GM12878 (cell line): ENCODE results near the gene TNS4. TPM values are rescaled to one million over a fixed set of nuclear protein-coding genes. Genes with fewer than 3 reads are reported as not detected.

Experiments used
- ATAC-seq: fragments of 200-7000 bp; cut with Tn5 transposase; 3 replicates; pipeline ENCODE4 v1.9.1; 2020; ENCODE audit warnings: mild to moderate bottlenecking, moderate library complexity
- BruUV-seq: library from RNA; stranded (reverse); fragments of 400-500 nt; replicated peaks from 2 replicates; lab custom pipeline; 2021; lab: Mats Ljungman, UMichigan
- CTCF ChIA-PET: fragments of 300-600 bp; sonication (Branson Sonifier 250); formaldehyde crosslinking; extraction: SDS; loops from one replicate; lab custom pipeline; 2021; ENCODE audit warnings: inconsistent platforms; lab: Yijun Ruan, JAX
- POLR2A ChIA-PET: fragments of 350-600 bp; formaldehyde crosslinking; extraction: SDS; loops from one replicate; lab custom pipeline; 2021; ENCODE audit warnings: inconsistent platforms; lab: Charles Lee
- RAD21 ChIA-PET: fragments of 300-600 bp; sonication (Branson Sonifier 250); formaldehyde crosslinking; loops from one replicate; lab custom pipeline; 2023; ENCODE audit warnings: antibody characterized with exemption; ENCODE audit not compliant: unreplicated experiment; lab: Charles Lee
- SMC1A ChIA-PET: fragments of 300-600 bp; sonication (Branson Sonifier 250); formaldehyde crosslinking; loops from one replicate; lab custom pipeline; 2023; ENCODE audit not compliant: unreplicated experiment, uncharacterized antibody; lab: Charles Lee
- DNase-seq: peaks from one replicate; pipeline ENCODE4 v3.0.0-alpha.2; 2011; ENCODE audit warnings: low read depth, low spot score
- FAIRE-seq: peaks from 3 replicates; lab custom pipeline; 2011; peaks lifted over from hg19 to GRCh38; lab: Jason Lieb, UNC
- H2AFZ ChIP-seq: 2 replicates; pipeline ENCODE4 v1.6.0; 2011; ENCODE audit warnings: low read depth, low read length, control low read depth; ENCODE audit not compliant: control insufficient read depth
- H3K27ac ChIP-seq: 2 replicates; pipeline ENCODE4 v1.5.1; 2011; ENCODE audit warnings: control low read depth; ENCODE audit not compliant: control insufficient read depth, insufficient read depth
- H3K27me3 ChIP-seq, 2 experiments: replicated peaks in 1 of 2; 2 replicates each; pipeline versions ENCODE4 v1.6.0 to v1.6.1; 2011; ENCODE audit warnings: low read length in 1 of 2; ENCODE audit not compliant: control insufficient read depth in 2 of 2, insufficient read depth in 2 of 2
- H3K36me3 ChIP-seq, 2 experiments: 2 replicates each; pipeline ENCODE4 v1.5.1; 2011; ENCODE audit warnings: low read length in 1 of 2; ENCODE audit not compliant: control insufficient read depth in 2 of 2, insufficient read depth in 2 of 2
- H3K4me1 ChIP-seq: 2 replicates; pipeline ENCODE4 v1.6.1; 2011; ENCODE audit warnings: mild to moderate bottlenecking, low read length, moderate library complexity, mixed read lengths; ENCODE audit not compliant: control insufficient read depth, insufficient read depth
- H3K4me2 ChIP-seq: 2 replicates; pipeline ENCODE4 v1.6.0; 2011; ENCODE audit warnings: control low read depth; ENCODE audit not compliant: control insufficient read depth, insufficient read depth
- H3K4me3 ChIP-seq: fragments of 200-600 bp; sonication (generic); 2 replicates; pipeline ENCODE4 v1.5.1; 2016
- H3K79me2 ChIP-seq: 2 replicates; pipeline ENCODE4 v1.6.0; 2011; ENCODE audit warnings: low read length; ENCODE audit not compliant: control insufficient read depth, insufficient read depth
- H3K9ac ChIP-seq: 2 replicates; pipeline ENCODE4 v1.8.0; 2011; ENCODE audit warnings: low read length, control low read depth, mixed read lengths; ENCODE audit not compliant: control insufficient read depth, insufficient read depth
- H3K9me3 ChIP-seq: replicated peaks from 3 replicates; pipeline ENCODE4 v1.5.1; 2011; ENCODE audit warnings: mild to moderate bottlenecking, low read length; ENCODE audit not compliant: control insufficient read depth, insufficient read depth
- H4K20me1 ChIP-seq: 2 replicates; pipeline ENCODE4 v1.6.0; 2011; ENCODE audit not compliant: control insufficient read depth, insufficient read depth
- ATF7 ChIP-seq: fragments of 450-650 bp; IDR thresholded peaks from 2 replicates; pipeline ENCODE4 v1.6.1; 2016; ENCODE audit warnings: low read depth, mild to moderate bottlenecking
- BACH1 ChIP-seq: fragments of 450-650 bp; IDR thresholded peaks from 2 replicates; pipeline ENCODE4 v1.6.1; 2017; ENCODE audit warnings: mild to moderate bottlenecking, borderline replicate concordance
- BCL11A ChIP-seq: IDR thresholded peaks from 2 replicates; pipeline ENCODE4 v1.6.1; 2011; ENCODE audit warnings: low read depth, low read length
- EGR1 ChIP-seq, 2 experiments: IDR thresholded peaks; 1 replicate in 1 of 2; 2 replicates in 1 of 2; pipeline ENCODE4 v1.6.1; 2011 to 2012; ENCODE audit warnings: low read depth in 2 of 2, low read length in 2 of 2, borderline replicate concordance in 1 of 2, mild to moderate bottlenecking in 1 of 2, moderate library complexity in 1 of 2
- KDM1A ChIP-seq: fragments of 200-600 bp; sonication (generic); IDR thresholded peaks from 2 replicates; pipeline ENCODE4 v1.6.1; 2016; ENCODE audit warnings: borderline replicate concordance
- SRF ChIP-seq, 2 experiments: IDR thresholded peaks; 2 replicates each; pipeline ENCODE4 v1.6.1; 2011; ENCODE audit warnings: low read depth in 2 of 2, low read length in 2 of 2, mild to moderate bottlenecking in 1 of 2, moderate library complexity in 1 of 2
- SUPT20H ChIP-seq: IDR thresholded peaks from 2 replicates; pipeline ENCODE4 v1.6.1; 2011; ENCODE audit warnings: low read depth, mild to moderate bottlenecking, low read length, moderate library complexity, borderline replicate concordance; ENCODE audit not compliant: control insufficient read depth
- WRNIP1 ChIP-seq: IDR thresholded peaks from 2 replicates; pipeline ENCODE4 v1.6.1; 2011; ENCODE audit warnings: low read depth, low read length, improper control_type of control experiment, borderline replicate concordance
- WGBS: methylation state at CpG from one replicate; pipeline ENCODE4 v1.1.6; 2016; ENCODE audit warnings: low lambda C conversion rate; ENCODE audit not compliant: insufficient replicate concordance, insufficient coverage; ENCODE audit errors: missing lambda C conversion rate; 5-methylcytosine and 5-hydroxymethylcytosine counted together
- in situ Hi-C: fragments of 300-500 bp; cut with MboI; formaldehyde crosslinking; loops from 9 replicates; pipeline ENCODE4 v1.14.3; 2018; ENCODE audit warnings: mixed read lengths
- intact Hi-C: fragments of 100-400 bp; cut with micrococcal nuclease; formaldehyde crosslinking; loops from one replicate; pipeline ENCODE4 v1.14.2; 2022; ENCODE audit not compliant: unreplicated experiment
- polyA plus RNA-seq, 11 experiments: library from polyadenylated mRNA; depleted of rRNA in 4 of 11; unstranded in 6 of 11; stranded (reverse) in 5 of 11; fragments of >200 nt; fragmentation: Nextera tagmentation in 4 of 11; fragmentation: Illumina TruSeq in 1 of 11; extraction: Ambion mirVana in 4 of 11; extraction: Trizol in 1 of 11; gene quantifications; 1 replicate in 1 of 11; 2 replicates in 10 of 11; pipeline versions ENCODE4 v1.2.1 to v1.2.3, GENCODE V29; 2011 to 2016; ENCODE audit warnings: inconsistent platforms in 2 of 11, missing spikeins in 2 of 11, low read depth in 1 of 11
- total RNA-seq, 4 experiments: library from RNA; depleted of rRNA in 3 of 4; stranded (reverse); fragments of >200 nt in 3 of 4; fragmentation: Illumina TruSeq in 1 of 4; extraction: Trizol in 1 of 4; gene quantifications; 2 replicates each; pipeline versions ENCODE4 v1.2.1 to v1.2.3, GENCODE V29; 2013 to 2021
- TF ChIP-seq, protein P1 (sequence below): IDR thresholded peaks from 2 replicates; pipeline ENCODE4 v1.6.1; 2011; ENCODE audit warnings: borderline replicate concordance, low read depth, mild to moderate bottlenecking, moderate library complexity, mixed read lengths, low read length; ENCODE audit not compliant: insufficient read depth; ENCODE audit errors: extremely low read length

TNS4 gene
- total and polyA plus RNA-seq, 10 of the 15 experiments (the other 5 are each of a cell fraction or from before 2014, with no cell fraction given), result 0.10 to 0.90 (median 0.68) TPM; not detected in 2

DNA sequence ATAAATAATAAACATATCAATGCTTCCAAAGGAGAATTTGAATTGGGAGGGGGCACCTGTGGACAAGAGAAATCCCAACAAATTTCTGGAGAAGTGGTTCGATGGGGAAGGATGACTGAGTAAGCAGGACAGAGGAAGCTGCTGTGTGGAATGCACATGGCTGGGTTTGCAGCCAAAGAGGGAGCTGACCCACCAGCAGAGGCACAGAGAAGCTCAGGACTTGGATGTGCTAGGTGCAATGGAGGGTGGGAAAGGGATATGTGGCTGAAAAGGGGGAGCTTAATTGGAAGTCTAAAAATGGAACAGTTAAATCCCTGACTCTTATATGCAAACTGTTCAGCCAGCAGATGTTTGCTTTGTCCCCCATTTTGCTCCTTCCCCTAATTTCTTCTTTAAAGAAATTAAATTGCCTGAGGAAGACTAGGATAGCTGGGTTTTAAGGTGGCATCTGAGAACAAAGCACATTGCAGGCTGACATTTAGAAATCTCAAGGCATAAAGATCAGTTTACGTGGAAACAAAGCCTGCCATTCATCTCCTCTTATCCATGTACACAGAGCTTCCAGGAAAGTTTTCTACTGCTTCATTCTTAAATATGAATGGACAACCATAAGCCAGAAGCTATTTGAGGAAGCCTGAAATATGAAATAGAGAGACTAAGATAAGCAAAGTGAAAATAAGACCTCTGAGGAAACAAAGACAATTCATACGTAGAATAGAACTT lies 23.0 kb upstream of the TNS4 start (continued):
- TF ChIP-seq EGR1 (IDR thresholded peaks at IDR 0.05; ENCODE audit: borderline replicate concordance in 1 of 2, low read depth in 2 of 2, low read length in 2 of 2), result no peak

DNA sequence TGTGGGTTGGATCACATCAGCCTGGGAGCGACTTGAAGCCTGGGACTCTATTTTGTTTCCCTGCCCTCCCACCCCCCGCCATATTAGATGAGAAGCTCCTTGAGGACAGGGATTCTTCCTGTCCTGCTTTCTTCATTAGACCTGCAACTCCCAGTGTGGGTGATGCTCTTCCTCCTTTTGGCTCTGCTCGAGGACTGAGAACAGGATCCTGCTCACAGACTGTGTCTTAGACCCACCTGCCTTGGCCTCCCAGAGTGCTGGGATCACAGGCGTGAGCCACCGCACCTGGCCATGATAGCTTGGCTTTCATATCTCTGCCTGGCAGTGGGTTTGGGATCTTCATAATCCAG lies 21.5 kb upstream of the TNS4 start:
- Histone ChIP-seq H3K36me3 (no peaks in the 10 kb centered on the region), H4K20me1 (no peaks in the 10 kb centered on the region), H2AFZ (no peak overlapping the region), H3K4me2 (no peak overlapping the region), H3K27ac (no peak overlapping the region), H3K4me3 (no peak overlapping the region), H3K79me2 (no peaks in the 10 kb centered on the region), H3K9me3 (peaks cover 5% of the 10 kb centered on the region; the same call in 2 of the 3 replicates), H3K27me3 (no peaks in the 10 kb centered on the region; a peak in 1 of 4 replicates), H3K9ac (no peak overlapping the region), H3K4me1 (no peaks in the 10 kb centered on the region)
- in situ Hi-C loops, result no loop called here
- FAIRE-seq (no peak), ATAC-seq (no peak), DNase-seq (no peak)
- ChIA-PET POLR2A (interaction anchor here (0.7 kb wide), 1 partner anchor 36 kb away, joined by 3 read pairs; no protein-coding TSS in a partner anchor), RAD21 (no interaction called here), CTCF (interaction anchor here (0.6 to 19.2 kb wide), 4 partner anchors 11 to 79 kb away, joined by 3 to 289 read pairs (median 3); partner anchors contain the start of gene IGFBP4), SMC1A (interaction anchor here (0.7 to 2.0 kb wide), 2 partner anchors 10 to 105 kb away, joined by 3 to 10 read pairs; partner anchors contain the start of gene TOP2A)
- TF ChIP-seq KDM1A (no peak), BCL11A (no peak), SRF (IDR thresholded peaks at IDR 0.05; ENCODE audit: low read depth in 2 of 2, low read length in 2 of 2) (no peak), SUPT20H (no peak), ATF7 (no peak), WRNIP1 (no peak), BACH1 (no peak)
- TF ChIP-seq, protein P1, sequence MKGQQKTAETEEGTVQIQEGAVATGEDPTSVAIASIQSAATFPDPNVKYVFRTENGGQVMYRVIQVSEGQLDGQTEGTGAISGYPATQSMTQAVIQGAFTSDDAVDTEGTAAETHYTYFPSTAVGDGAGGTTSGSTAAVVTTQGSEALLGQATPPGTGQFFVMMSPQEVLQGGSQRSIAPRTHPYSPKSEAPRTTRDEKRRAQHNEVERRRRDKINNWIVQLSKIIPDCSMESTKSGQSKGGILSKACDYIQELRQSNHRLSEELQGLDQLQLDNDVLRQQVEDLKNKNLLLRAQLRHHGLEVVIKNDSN, result no peak
- BruUV-seq, result no TSS peak
- intact Hi-C loops, result no loop called here
- WGBS, result 72% methylated on average over 5 of the region's 5 CpGs
